ENCODE data around the gene HPGD. TPM values are rescaled to one million over a fixed set of nuclear protein-coding genes. Genes with fewer than 3 reads are reported as not detected.

Gene HPGD
- total and polyA plus RNA-seq, 4 donors, result 19.8 to 144 (median 40.4) TPM

GRCh38 chr4:174554231-174554728, 32.0 kb upstream of the HPGD start:
- DNase-seq (no peak), ATAC-seq (ENCODE audit: insufficient read depth, low FRiP score) (no peak)
- no peak overlapping the region for H3K9ac ChIP-seq (ENCODE audit: insufficient read depth in 1 of 2, low read length in 2 of 2)
- no peaks in the 10 kb centered on the region for H3K27me3 ChIP-seq (ENCODE audit: control insufficient read depth in 3 of 3, insufficient read depth in 3 of 3, low read length in 2 of 3)
- H3K4me3 ChIP-seq, result no peak overlapping the region
- H3K4me1 ChIP-seq (ENCODE audit: control insufficient read depth in 5 of 5, insufficient read depth in 5 of 5, low read length in 5 of 5), result peaks cover 0 to 2% (median 0%) of the 10 kb centered on the region in 5 donors
- H3K9me3 ChIP-seq (ENCODE audit: control insufficient read depth in 4 of 4, insufficient read depth in 3 of 4, low read length in 3 of 4), result peaks cover 0 to 3% (median 1%) of the 10 kb centered on the region in 4 donors
- no peaks in the 10 kb centered on the region for H3K36me3 ChIP-seq (ENCODE audit: control insufficient read depth in 4 of 4, insufficient read depth in 4 of 4, low read length in 4 of 4)
- TF ChIP-seq CTCF (IDR thresholded peaks at IDR 0.05; ENCODE audit: control extremely low read depth, extremely low read depth), result no peak
- no peak overlapping the region for H3K27ac ChIP-seq (ENCODE audit: low read depth in 1 of 2, low read length in 1 of 2)

GRCh38 chr4:174553828-174554227, 31.5 kb upstream of the HPGD start:
- TF ChIP-seq CTCF (IDR thresholded peaks at IDR 0.05; ENCODE audit: control extremely low read depth, extremely low read depth), result no peak
- no peak for ATAC-seq (ENCODE audit: insufficient read depth, low FRiP score)
- Histone ChIP-seq H3K27ac (ENCODE audit: low read depth in 1 of 2, low read length in 1 of 2) (no peak overlapping the region), H3K9ac (ENCODE audit: insufficient read depth in 1 of 2, low read length in 2 of 2) (no peak overlapping the region), H3K4me1 (ENCODE audit: control insufficient read depth in 5 of 5, insufficient read depth in 5 of 5, low read length in 5 of 5) (peaks cover 0 to 2% (median 0%) of the 10 kb centered on the region in 5 donors), H3K9me3 (ENCODE audit: control insufficient read depth in 4 of 4, insufficient read depth in 3 of 4, low read length in 3 of 4) (peaks cover 0 to 3% (median 1%) of the 10 kb centered on the region in 4 donors), H3K27me3 (ENCODE audit: control insufficient read depth in 3 of 3, insufficient read depth in 3 of 3, low read length in 2 of 3) (no peaks in the 10 kb centered on the region), H3K36me3 (ENCODE audit: control insufficient read depth in 4 of 4, insufficient read depth in 4 of 4, low read length in 4 of 4) (no peaks in the 10 kb centered on the region), H3K4me3 (no peak overlapping the region)
- DNase-seq, result peak in 1 of 3 donors; percentile 17
- WGBS, 2 donors, result 68 to 84% methylated on average over 2 of the region's 2 CpGs

GRCh38 chr4:174553031-174553430, 30.7 kb upstream of the HPGD start:
- Histone ChIP-seq H3K9ac (ENCODE audit: insufficient read depth in 1 of 2, low read length in 2 of 2) (no peak overlapping the region), H3K4me1 (ENCODE audit: control insufficient read depth in 5 of 5, insufficient read depth in 5 of 5, low read length in 5 of 5) (peaks cover 0 to 2% (median 0%) of the 10 kb centered on the region in 5 donors), H3K9me3 (ENCODE audit: control insufficient read depth in 4 of 4, insufficient read depth in 3 of 4, low read length in 3 of 4) (peaks cover 0 to 3% (median 1%) of the 10 kb centered on the region in 4 donors), H3K4me3 (no peak overlapping the region), H3K27ac (ENCODE audit: low read depth in 1 of 2, low read length in 1 of 2) (no peak overlapping the region), H3K27me3 (ENCODE audit: control insufficient read depth in 3 of 3, insufficient read depth in 3 of 3, low read length in 2 of 3) (no peaks in the 10 kb centered on the region), H3K36me3 (ENCODE audit: control insufficient read depth in 4 of 4, insufficient read depth in 4 of 4, low read length in 4 of 4) (no peaks in the 10 kb centered on the region)
- 90 to 95% methylated on average over 2 of the region's 2 CpGs for WGBS, 2 donors
- TF ChIP-seq CTCF (IDR thresholded peaks at IDR 0.05; ENCODE audit: control extremely low read depth, extremely low read depth), result no peak
- no peak for DNase-seq
- ATAC-seq (ENCODE audit: insufficient read depth, low FRiP score), result no peak

GRCh38 chr4:174550541-174550940, 28.3 kb upstream of the HPGD start:
- DNase-seq, result peak in 1 of 3 donors; percentile 37
- Histone ChIP-seq H3K27ac (ENCODE audit: low read depth in 1 of 2, low read length in 1 of 2) (no peak overlapping the region), H3K9me3 (ENCODE audit: control insufficient read depth in 4 of 4, insufficient read depth in 3 of 4, low read length in 3 of 4) (peaks cover 0 to 3% (median 2%) of the 10 kb centered on the region in 4 donors), H3K27me3 (ENCODE audit: control insufficient read depth in 3 of 3, insufficient read depth in 3 of 3, low read length in 2 of 3) (no peaks in the 10 kb centered on the region), H3K4me3 (no peak overlapping the region), H3K4me1 (ENCODE audit: control insufficient read depth in 5 of 5, insufficient read depth in 5 of 5, low read length in 5 of 5) (peaks cover 0 to 2% (median 0%) of the 10 kb centered on the region in 5 donors), H3K9ac (ENCODE audit: insufficient read depth in 1 of 2, low read length in 2 of 2) (no peak overlapping the region), H3K36me3 (ENCODE audit: control insufficient read depth in 4 of 4, insufficient read depth in 4 of 4, low read length in 4 of 4) (no peaks in the 10 kb centered on the region)
- no peak for TF ChIP-seq CTCF (IDR thresholded peaks at IDR 0.05; ENCODE audit: control extremely low read depth, extremely low read depth)
- no peak for ATAC-seq (ENCODE audit: insufficient read depth, low FRiP score)

Measured in lung (tissue), 12 donors.